ENCODE data around the gene ZEB1. TPM values are rescaled to one million over a fixed set of nuclear protein-coding genes. Genes with fewer than 3 reads are reported as not detected.

The ZEB1 gene
- total and polyA plus RNA-seq, 2 of the 13 experiments (the other 11 are each of a cell fraction or from before 2014, with no cell fraction given) = 9.6 to 18.0 TPM

DNA sequence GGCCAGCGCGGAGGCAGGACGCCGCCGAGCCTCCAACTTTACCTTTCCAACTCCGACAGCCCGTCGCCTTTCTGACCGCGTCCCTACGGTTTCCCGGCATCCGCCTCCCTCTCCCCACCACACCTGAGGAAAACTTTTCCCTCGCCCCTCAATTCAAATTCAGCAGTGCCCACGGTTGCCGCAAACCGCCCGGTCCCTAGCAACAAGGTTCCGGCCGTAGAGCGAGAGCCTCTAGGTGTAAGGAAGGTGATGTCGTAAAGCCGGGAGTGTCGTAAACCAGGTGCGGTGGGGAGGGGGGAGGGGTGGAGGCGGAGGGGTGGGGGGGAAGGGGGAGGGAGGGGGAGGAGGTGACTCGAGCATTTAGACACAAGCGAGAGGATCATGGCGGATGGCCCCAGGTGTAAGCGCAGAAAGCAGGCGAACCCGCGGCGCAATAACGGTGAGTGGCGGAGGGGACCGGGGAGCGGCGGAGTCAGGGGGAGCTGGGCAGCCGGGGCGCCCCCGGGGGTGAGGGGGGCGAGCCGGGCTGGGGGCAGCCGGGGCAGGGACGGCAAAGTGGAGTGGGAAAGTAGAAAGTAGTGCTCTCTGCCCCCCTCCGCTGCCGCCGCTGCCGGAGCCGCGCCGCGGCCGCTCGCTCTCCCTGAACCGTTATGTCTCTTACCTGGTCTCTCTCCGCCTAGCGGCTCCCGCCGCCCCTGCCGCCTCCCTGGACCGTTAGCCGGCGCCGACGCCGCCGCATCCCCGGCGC, at the start of gene ZEB1 (continued):
- no peak for TF ChIP-seq JUND (CRISPR knock-in tag; IDR thresholded peaks at IDR 0.05)
- TF ChIP-seq CREB1 (IDR thresholded peaks at IDR 0.05) = no peak
- no peak for TF ChIP-seq CREB1 (CRISPR knock-in tag; IDR thresholded peaks at IDR 0.05)
- TF ChIP-seq, protein P1, sequence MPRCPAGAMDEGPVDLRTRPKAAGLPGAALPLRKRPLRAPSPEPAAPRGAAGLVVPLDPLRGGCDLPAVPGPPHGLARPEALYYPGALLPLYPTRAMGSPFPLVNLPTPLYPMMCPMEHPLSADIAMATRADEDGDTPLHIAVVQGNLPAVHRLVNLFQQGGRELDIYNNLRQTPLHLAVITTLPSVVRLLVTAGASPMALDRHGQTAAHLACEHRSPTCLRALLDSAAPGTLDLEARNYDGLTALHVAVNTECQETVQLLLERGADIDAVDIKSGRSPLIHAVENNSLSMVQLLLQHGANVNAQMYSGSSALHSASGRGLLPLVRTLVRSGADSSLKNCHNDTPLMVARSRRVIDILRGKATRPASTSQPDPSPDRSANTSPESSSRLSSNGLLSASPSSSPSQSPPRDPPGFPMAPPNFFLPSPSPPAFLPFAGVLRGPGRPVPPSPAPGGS (CRISPR knock-in tag; IDR thresholded peaks at IDR 0.05) = no peak
- TF ChIP-seq, protein P2, sequence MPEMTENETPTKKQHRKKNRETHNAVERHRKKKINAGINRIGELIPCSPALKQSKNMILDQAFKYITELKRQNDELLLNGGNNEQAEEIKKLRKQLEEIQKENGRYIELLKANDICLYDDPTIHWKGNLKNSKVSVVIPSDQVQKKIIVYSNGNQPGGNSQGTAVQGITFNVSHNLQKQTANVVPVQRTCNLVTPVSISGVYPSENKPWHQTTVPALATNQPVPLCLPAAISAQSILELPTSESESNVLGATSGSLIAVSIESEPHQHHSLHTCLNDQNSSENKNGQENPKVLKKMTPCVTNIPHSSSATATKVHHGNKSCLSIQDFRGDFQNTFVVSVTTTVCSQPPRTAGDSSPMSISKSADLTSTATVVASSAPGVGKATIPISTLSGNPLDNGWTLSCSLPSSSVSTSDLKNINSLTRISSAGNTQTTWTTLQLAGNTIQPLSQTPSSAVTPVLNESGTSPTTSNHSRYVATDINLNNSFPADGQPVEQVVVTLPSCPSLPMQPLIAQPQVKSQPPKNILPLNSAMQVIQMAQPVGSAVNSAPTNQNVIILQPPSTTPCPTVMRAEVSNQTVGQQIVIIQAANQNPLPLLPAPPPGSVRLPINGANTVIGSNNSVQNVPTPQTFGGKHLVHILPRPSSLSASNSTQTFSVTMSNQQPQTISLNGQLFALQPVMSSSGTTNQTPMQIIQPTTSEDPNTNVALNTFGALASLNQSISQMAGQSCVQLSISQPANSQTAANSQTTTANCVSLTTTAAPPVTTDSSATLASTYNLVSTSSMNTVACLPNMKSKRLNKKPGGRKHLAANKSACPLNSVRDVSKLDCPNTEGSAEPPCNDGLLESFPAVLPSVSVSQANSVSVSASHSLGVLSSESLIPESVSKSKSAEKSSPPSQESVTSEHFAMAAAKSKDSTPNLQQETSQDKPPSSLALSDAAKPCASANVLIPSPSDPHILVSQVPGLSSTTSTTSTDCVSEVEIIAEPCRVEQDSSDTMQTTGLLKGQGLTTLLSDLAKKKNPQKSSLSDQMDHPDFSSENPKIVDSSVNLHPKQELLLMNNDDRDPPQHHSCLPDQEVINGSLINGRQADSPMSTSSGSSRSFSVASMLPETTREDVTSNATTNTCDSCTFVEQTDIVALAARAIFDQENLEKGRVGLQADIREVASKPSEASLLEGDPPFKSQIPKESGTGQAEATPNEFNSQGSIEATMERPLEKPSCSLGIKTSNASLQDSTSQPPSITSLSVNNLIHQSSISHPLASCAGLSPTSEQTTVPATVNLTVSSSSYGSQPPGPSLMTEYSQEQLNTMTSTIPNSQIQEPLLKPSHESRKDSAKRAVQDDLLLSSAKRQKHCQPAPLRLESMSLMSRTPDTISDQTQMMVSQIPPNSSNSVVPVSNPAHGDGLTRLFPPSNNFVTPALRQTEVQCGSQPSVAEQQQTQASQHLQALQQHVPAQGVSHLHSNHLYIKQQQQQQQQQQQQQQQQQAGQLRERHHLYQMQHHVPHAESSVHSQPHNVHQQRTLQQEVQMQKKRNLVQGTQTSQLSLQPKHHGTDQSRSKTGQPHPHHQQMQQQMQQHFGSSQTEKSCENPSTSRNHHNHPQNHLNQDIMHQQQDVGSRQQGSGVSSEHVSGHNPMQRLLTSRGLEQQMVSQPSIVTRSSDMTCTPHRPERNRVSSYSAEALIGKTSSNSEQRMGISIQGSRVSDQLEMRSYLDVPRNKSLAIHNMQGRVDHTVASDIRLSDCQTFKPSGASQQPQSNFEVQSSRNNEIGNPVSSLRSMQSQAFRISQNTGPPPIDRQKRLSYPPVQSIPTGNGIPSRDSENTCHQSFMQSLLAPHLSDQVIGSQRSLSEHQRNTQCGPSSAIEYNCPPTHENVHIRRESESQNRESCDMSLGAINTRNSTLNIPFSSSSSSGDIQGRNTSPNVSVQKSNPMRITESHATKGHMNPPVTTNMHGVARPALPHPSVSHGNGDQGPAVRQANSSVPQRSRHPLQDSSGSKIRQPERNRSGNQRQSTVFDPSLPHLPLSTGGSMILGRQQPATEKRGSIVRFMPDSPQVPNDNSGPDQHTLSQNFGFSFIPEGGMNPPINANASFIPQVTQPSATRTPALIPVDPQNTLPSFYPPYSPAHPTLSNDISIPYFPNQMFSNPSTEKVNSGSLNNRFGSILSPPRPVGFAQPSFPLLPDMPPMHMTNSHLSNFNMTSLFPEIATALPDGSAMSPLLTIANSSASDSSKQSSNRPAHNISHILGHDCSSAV (CRISPR knock-in tag; IDR thresholded peaks at IDR 0.05; ENCODE audit: borderline replicate concordance) = no peak
- no peak for TF ChIP-seq ZNF691 (CRISPR knock-in tag; IDR thresholded peaks at IDR 0.05; ENCODE audit: borderline replicate concordance, low read depth)
- peak; percentile 83; the same call in 1 of the 2 replicates for TF ChIP-seq KDM5A (IDR thresholded peaks at IDR 0.05; ENCODE audit: borderline replicate concordance, low read length)
- TF ChIP-seq ZC3H4 (CRISPR knock-in tag; IDR thresholded peaks at IDR 0.05; ENCODE audit: borderline replicate concordance) = no peak
- TF ChIP-seq, protein P3, sequence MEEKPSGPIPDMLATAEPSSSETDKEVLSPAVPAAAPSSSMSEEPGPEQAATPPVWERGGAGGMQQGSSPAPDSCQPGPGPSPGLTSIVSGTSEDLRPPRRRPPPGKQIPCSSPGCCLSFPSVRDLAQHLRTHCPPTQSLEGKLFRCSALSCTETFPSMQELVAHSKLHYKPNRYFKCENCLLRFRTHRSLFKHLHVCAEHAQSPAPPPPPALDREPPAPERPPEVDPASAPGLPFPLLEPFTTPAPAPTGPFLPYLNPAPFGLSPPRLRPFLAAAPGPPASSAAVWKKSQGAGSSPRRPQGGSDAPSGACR (CRISPR knock-in tag; IDR thresholded peaks at IDR 0.05) = no peak
- TF ChIP-seq GTF3A (CRISPR knock-in tag; conservative IDR thresholded peaks at IDR 0.05) = no peak
- TF ChIP-seq ZNF350 (CRISPR knock-in tag; IDR thresholded peaks at IDR 0.05; ENCODE audit: borderline replicate concordance, low read depth) = peak; percentile 72
- no peak for TF ChIP-seq ZBTB33 (CRISPR knock-in tag; IDR thresholded peaks at IDR 0.05)
- TF ChIP-seq HDAC1 (CRISPR knock-in tag; IDR thresholded peaks at IDR 0.05) = peak; percentile 19; the same call in 1 of the 2 replicates
- no peak for TF ChIP-seq ZNF543 (CRISPR knock-in tag; IDR thresholded peaks at IDR 0.05)
- 0 out of 2 replicates have a peak, but pooled peaks have one; percentile 64 for TF ChIP-seq ARNT2 (CRISPR knock-in tag; IDR thresholded peaks at IDR 0.05; ENCODE audit: low read depth)
